HG03039 (cell line): ENCODE results near the gene MYH11.

ENCODE experiments used
- ATAC-seq: cut with Tn5 transposase; IDR thresholded peaks from one replicate; pipeline ENCODE4 v1.9.1; 2021; ENCODE audit warnings: mild to moderate bottlenecking, moderate library complexity; ENCODE audit not compliant: unreplicated experiment

The MYH11 gene

GRCh38 chr16:15779664-15780351 is 77.0 kb downstream of the MYH11 start:
- no peak for ATAC-seq

- no peak for ATAC-seq
Measured at GRCh38 chr16:15778999-15779614, 77.7 kb downstream of the MYH11 start.

GRCh38 chr16:15778204-15778743 is 78.6 kb downstream of the MYH11 start:
- no peak for ATAC-seq

GRCh38 chr16:15777533-15778203 is 79.2 kb downstream of the MYH11 start:
- no peak for ATAC-seq

GRCh38 chr16:15776572-15776971 is 80.3 kb downstream of the MYH11 start:
- ATAC-seq: no peak

- no peak for ATAC-seq
Measured at GRCh38 chr16:15775663-15776304, 81.0 kb downstream of the MYH11 start.

- ATAC-seq: no peak
Measured at GRCh38 chr16:15775209-15775608, 81.6 kb downstream of the MYH11 start.

GRCh38 chr16:15773968-15774367 is 82.9 kb downstream of the MYH11 start:
- ATAC-seq: no peak

- no peak for ATAC-seq
Measured at GRCh38 chr16:15772579-15773293, 84.1 kb downstream of the MYH11 start.

- ATAC-seq: no peak
Measured at GRCh38 chr16:15771694-15772093, 85.1 kb downstream of the MYH11 start.

- ATAC-seq: no peak
Measured at GRCh38 chr16:15770512-15770911, 86.3 kb downstream of the MYH11 start.

- no peak for ATAC-seq
Measured at GRCh38 chr16:15770107-15770506, 86.7 kb downstream of the MYH11 start.

GRCh38 chr16:15769239-15769638 is 87.6 kb downstream of the MYH11 start:
- ATAC-seq: no peak

GRCh38 chr16:15768201-15768600 is 88.6 kb downstream of the MYH11 start:
- no peak for ATAC-seq

GRCh38 chr16:15766918-15767317 is 89.9 kb downstream of the MYH11 start:
- ATAC-seq: no peak

GRCh38 chr16:15765880-15766279 is 90.9 kb downstream of the MYH11 start:
- ATAC-seq: no peak

- no peak for ATAC-seq
Measured at GRCh38 chr16:15765116-15765515, 91.7 kb downstream of the MYH11 start.

GRCh38 chr16:15764112-15764511 is 92.7 kb downstream of the MYH11 start:
- ATAC-seq: no peak

- ATAC-seq: no peak
Measured at GRCh38 chr16:15760129-15760528, 96.7 kb downstream of the MYH11 start.

GRCh38 chr16:15759070-15759469 is 97.8 kb downstream of the MYH11 start:
- no peak for ATAC-seq
